SH-SY5Y (cell line): ENCODE data around the gene MKNK2.

ENCODE experiments used
- GATA2 ChIP-seq: IDR thresholded peaks from 2 replicates; pipeline ENCODE4 v1.6.1; 2011; ENCODE audit warnings: mild to moderate bottlenecking, low read depth, low read length
- GATA3 ChIP-seq: IDR thresholded peaks from 2 replicates; pipeline ENCODE4 v1.6.1; 2011; ENCODE audit warnings: low read depth, mild to moderate bottlenecking, low read length, moderate library complexity

MKNK2 gene

DNA sequence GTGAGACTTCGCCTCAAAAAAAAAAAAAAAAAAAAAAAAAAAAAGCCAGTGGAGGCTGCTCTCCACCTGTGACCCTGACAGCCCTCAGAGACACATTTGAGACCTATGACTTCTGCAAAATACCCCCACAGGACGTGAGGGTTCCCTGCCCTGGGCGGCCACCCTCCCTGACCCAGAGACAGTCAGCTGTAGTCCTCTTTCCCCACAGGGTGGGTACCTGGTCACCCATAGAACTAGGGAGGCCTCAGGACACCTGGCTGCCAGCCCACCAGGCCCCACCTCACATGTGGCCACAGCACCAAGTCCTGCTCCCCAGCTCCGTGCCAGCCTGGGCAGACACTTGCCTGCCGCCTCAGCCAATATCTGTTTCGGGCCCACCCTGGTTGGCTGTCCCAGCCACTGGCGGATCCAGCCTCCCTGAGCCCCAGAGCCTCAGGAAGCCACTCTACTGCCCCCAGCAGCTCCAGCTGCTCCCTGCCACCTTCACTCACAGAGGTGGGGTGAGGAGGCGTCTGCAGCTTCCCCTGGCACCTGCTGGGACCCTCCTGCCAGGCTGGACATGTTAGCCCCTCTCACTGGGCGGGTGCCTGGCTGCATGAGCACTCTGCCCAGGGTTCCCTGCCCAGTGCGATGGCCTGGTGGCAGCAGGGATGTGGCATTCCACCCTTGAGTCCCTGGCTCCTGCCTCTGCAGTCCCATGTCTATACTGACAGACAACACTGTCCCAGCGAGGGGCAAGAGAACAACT is 6.9 kb downstream of the MKNK2 start:
- no peak for TF ChIP-seq GATA2
- no peak for TF ChIP-seq GATA3

DNA sequence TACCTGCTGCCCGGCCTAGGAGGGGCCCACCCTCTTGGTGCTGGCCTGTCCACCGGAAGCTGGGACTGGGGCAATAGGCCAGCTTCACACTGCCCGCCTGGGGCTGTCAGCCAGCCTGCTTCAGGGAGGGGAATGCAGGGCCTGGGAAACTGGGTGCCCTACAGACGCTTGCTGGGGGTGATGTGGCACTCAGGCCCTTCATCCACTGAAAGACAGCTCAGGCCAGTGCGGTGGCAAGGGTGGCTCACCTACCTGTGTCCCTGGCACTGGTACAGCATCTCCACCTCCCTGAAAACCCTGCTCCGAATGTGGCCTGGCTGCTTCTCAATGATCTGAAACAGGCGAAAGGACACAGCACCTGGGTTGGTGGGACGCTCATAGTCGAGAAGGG is 7.8 kb downstream of the MKNK2 start:
- no peak for TF ChIP-seq GATA2
- no peak for TF ChIP-seq GATA3

DNA sequence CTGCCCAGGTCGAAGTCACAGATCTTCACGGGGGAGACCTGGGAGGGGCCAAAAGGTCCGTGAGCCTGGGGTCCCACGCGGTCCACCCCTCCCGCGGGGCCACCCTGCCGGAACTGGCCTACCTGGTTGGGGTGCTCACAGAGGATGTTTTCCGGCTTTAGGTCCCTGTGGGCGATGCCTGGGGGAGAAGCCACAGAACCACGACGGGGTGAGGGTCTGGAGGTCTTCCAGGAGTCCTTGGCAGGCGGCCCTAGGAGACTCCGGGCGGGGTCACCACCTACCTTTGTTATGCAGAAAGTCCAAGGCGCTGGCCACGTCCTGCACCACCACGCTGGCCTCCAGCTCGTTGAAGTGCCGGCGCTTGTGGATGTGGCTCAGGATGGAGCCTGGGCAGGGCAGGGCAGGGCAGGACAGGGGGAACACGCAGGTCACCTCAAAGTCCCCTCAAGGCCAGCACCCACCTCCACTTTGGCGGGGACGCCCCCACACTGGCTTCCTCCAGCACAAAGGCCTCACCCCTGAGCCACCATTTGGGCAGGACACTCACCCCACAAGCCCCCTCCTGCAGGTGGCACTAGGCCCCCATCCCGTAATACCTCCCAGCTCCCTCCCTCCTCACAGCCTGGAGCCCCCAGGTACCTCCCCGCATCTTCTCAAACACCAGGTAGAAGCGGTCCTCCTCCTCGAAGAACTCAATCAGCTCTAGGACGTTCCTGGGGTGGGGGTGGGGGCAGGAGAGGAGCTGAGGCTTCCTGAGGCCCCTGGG is 8.4 kb downstream of the MKNK2 start:
- TF ChIP-seq GATA2 (no peak), GATA3 (no peak)

DNA sequence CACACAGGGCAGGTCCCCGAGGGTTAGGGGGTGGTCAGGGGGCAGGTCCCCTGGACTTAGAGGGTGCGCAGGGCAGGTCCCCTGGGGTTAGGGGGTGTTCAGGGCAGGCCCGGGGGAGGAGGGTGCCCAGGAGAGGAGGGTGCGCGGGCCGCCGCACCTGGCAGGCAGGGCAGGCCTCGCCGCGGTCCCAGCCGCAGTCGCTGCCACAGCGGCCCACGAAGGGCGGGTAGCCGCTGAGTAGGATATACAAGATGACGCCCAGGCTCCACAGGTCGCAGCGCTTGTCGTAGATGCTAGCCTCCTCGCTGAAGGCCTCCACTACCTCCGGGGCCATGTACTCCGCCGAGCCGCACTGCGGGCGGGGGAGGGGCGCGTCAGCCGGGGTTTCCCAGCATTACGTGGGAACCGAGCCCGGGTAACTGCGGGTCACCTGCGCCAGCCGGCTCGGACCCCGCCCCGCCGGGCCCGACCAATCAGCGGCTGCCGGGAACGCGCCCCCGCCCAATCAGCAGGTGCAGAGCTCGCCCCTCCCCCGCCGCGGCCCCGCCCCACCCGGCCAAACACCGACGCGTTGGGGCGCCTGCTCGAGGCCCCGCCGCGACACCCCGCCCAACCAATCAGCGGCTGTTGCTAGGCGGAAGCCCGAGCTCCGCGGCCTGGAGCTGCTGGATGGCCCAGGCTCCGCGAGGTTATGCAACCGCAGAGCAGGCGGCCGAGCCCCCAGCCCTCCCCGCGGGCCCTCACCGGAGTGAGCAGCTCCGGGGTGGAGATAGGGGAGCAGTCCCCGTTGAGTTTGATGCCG is 9.2 kb downstream of the MKNK2 start:
- no peak for TF ChIP-seq GATA2
- TF ChIP-seq GATA3, result no peak

DNA sequence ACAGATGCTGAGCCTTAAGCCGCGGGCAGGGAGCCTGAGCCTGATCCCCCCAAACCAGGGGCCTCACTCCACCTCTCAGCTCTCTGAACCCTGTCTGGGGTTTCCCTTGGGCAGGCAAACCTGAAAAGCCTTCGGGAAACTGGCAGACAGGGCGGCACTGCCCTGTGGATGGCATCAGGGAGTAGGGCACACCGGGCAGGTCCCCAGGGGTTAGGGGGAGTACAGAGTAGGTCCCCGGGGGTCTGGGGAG is 9.7 kb downstream of the MKNK2 start:
- no peak for TF ChIP-seq GATA2
- no peak for TF ChIP-seq GATA3

DNA sequence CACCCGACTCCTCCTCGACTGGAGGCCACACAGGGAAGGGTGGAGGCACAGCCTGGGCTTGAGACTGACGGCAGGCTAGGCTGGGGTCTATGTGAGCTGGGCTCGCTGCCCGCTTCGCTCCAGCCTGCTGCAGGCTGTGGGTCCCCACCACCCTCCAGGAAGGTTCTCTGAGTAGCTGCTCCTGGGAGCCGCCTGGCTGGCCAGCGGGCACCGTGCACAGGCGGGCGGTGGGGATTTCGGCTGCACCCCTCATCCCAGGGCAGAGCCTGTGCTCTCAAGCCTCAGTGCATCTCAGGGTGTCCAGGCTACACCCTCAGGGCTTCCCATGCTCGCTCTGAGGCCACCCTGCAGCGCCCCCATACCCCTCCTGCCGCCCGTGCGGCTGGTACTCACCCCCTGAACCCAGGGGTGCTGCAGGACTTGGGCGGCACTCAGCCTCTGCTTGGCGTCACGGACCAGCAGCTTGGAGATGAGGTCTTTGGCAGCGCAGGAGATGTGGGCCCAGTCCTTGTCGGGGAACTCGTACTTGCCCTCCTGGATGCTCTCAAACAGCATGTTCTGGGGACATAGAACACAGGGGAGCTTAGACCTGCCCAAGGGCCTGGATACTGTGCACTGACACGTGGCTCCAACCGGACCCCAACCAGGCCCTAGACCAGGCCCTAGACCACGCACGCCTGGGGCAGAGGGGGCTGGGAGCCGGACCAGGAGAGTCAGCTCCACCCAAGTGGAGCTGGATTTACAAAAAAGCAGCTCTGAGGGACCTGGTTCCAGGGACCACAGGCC is 10.2 kb downstream of the MKNK2 start:
- TF ChIP-seq GATA3, result no peak
- TF ChIP-seq GATA2, result no peak

DNA sequence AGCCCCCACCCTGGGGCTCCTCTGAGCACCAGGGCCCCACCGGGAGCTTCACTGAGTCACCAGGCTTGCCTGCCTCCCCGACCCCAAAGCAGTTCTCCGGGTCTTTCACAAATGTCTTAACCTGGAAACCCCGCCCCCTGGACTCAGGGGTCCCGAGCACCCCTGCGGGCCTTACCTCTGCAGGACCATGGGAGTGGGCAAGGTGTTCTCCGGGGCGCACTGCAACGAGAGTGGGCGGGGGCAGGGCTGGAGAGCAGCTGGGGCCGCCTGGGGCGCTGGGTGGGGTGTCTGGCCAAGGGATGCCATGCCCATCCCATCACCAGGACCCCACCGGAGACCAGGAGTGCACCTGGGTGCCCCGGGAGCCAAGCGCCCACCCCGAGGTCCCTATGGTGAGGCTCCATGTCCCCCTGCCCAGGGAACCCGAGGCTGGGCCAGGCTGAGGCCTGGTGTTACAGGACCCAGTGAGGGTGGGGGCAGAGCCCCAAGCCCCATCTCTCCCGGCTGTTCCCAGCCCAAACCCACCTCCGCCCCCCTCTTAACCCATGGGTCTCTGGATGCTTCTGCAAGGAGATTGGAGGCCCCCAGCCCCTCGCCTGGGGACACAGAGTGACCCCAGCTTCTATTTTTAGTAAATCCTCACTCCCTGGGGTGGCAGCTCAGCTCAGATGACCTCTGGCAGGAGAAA is 10.9 kb downstream of the MKNK2 start:
- no peak for TF ChIP-seq GATA2
- TF ChIP-seq GATA3, result no peak

DNA sequence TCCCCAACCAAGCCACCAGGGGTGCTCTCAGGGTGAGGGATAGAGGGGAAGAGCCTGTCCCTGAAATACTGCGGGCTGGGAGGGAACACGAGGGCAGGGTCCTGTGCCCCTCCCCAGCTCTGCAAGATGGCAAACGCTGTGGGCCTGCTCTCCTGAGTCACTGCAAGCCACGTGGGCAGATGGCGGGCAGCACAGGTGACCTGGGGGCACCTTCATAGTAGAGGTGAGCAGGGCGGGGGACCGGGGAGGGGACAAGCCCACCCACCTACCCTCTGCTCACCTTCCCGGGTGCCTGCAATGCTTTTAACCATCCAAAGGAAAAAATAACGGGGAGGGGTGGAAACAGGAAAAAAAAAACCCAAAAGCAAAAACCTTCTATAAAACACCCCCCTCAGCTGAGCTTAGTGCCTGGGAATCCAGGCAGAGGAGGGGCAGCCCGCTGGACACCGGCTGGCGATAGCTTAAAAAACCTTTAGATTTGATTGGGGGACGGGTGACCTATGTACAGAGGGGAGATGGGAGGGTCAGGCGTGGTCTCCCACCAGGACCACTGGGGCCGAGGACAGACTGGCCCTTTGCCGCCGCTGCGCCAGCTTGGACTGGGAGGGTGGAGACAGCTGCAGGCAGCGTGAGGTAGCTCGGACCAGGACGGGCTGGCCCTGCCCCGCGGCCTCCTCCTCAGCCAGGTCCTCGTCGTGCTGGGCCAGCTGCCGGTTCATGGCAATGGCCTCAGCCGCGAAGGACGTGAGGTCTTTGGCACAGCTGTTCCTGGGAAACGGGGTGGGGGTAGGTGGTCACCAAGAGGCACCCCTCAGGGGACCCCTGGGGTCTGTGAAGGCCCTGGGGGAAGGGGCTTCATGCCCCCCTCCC is 11.7 kb downstream of the MKNK2 start:
- TF ChIP-seq GATA3 (no peak), GATA2 (no peak)

DNA sequence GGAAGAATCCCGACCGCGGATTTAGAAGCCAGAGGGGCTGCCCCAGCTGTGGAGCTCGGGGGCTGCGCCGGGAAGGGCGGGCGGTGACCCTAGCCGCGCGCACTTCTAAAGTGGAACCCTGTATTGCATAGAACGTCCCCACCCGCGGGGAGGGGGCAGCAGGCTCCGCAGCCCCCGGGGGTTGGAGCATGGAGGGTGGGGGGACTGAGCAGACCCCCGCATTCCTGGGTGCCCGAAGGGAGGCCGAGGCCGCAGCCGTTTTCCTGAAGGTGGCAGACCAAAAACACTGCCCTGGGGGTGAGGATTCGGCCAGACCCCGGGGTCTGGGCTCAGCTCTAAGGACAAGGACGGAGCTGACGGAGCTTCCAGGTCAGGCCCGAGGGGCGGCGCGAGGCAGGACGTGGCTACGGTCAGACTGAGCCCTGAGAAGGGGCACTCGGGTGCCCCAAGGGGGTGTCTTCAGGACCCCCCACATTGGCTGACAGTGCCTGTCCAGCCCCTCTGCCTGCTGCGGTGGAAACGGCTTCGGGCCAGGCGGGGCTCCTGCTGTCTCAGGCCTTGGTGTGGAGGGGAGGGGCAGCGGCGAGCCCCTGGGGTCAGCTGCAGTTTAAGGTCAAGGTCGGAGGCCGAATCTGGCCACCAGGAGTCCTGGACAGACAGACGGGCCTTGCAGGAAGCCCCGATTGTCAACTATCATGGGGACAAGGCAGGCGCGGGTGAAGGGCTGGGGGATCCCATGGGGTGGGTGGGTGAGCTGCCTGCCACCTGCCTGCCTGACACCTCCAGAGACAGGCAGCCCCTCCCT is 12.6 kb downstream of the MKNK2 start:
- TF ChIP-seq GATA2 (no peak), GATA3 (no peak)

DNA sequence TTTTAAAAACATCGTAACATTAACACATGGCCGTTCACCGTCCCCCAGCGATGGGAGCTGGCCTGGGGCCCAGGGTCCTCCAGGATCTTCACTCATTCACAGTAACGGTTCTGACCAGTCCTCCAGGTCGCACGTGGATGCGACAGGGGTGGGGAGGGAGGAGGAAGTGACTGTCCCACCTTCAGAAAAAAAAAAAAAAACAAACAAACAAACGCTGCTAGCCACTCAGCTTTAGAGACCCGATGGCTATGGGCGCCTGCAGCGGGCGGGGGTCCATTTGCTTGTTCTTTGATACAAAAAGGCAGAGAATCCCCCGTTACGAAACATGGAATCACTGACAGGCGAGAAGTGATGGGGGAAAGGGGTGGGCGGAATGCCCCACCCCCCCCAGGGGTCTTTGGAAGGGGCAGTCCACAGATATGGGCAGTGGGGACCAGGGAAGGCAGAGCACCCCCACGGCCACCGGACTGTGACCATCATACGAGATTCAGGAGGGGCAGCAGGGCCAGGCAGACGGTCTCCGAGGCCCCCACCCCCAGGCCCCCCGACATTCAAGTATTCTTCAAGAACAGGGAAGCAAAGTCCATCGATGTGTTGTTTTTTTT is 13.3 kb downstream of the MKNK2 start:
- no peak for TF ChIP-seq GATA3
- no peak for TF ChIP-seq GATA2

DNA sequence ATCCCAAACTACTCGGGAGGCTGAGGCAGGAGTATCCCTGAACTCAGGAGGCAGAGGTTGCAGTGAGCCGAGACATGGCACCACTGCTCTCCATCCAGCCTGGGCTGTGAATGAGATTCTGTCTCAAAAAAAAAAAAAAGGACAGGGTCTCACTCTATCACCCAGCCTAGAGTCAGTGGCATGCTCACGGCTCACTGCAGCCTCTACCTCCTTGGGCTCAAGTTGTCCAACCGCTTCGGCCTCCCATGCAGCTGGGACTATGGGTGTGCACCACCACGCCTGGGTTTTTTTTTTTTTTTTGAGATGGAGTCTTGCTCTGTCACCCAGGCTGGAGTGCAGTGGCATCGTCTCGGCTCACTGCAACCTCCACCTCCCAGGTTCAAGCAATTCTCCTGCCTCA is 14.6 kb downstream of the MKNK2 start:
- TF ChIP-seq GATA2 (no peak), GATA3 (no peak)

DNA sequence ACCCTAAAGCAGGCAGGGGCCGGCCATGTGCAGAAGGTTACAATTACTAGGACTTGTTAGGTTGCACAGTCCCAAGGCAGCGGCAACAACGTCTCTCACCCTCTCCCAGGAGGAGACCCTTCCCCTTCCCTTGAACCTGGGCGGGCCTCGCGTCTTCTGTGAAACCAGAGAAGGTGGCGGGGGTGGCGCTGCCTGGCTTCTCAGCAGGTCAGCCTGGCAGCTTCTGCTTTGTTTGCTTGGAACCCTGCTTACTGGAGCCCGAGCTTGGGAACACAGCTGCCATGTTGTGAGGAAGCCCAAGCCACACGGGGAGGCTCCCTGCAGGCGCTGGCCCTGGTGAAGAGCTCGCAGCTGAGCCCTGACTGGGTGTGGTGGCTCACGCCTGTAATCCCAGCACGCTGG is 15.5 kb downstream of the MKNK2 start:
- TF ChIP-seq GATA3, result no peak
- TF ChIP-seq GATA2, result no peak
